Activated CD4-positive, alpha-beta memory T cell treated with anti-CD3 and anti-CD28 coated beads, Interleukin-2, amount 10 ng/mL, durations not matched to agents 7 days and 5 days (primary cell): ENCODE results near the gene CLEC3B. TPM values are rescaled to one million over a fixed set of nuclear protein-coding genes. Genes with fewer than 3 reads are reported as not detected.

Experiments
- CTCF ChIA-PET: fragments of 350-600 bp; sonication (Branson Sonifier 250); formaldehyde crosslinking; loops from one replicate; lab custom pipeline; 2021; ENCODE audit warnings: antibody characterized with exemption, inconsistent platforms; lab: Charles Lee
- POLR2A ChIA-PET: fragments of 350-600 bp; sonication (Branson Sonifier 250); formaldehyde crosslinking; loops from one replicate; lab custom pipeline; 2021; ENCODE audit warnings: antibody characterized with exemption; lab: Charles Lee
- DNase-seq: peaks from one replicate; pipeline ENCODE4 v3.0.0-alpha.2; 2020
- H3K27ac Mint-ChIP-seq: one replicate; pipeline ENCODE4 v1.8.0; 2021; ENCODE audit warnings: mild to moderate bottlenecking, mixed read lengths
- H3K27me3 Mint-ChIP-seq: one replicate; pipeline ENCODE4 v1.8.0; 2021; ENCODE audit warnings: mixed read lengths
- H3K36me3 Mint-ChIP-seq: one replicate; pipeline ENCODE4 v1.8.0; 2021; ENCODE audit warnings: low read depth, mixed read lengths
- H3K4me1 Mint-ChIP-seq: one replicate; pipeline ENCODE4 v1.8.0; 2021; ENCODE audit warnings: mixed read lengths
- H3K4me3 Mint-ChIP-seq: one replicate; pipeline ENCODE4 v1.8.0; 2021; ENCODE audit warnings: mild to moderate bottlenecking, mixed read lengths
- H3K9me3 Mint-ChIP-seq: one replicate; pipeline ENCODE4 v1.8.0; 2021; ENCODE audit warnings: mixed read lengths
- total RNA-seq, 2 experiments: library from RNA; stranded (reverse); gene quantifications; one replicate each; pipeline ENCODE4 v1.2.3, GENCODE V29; 2021

Gene CLEC3B
- total RNA-seq, 2 experiments from 2014 or later, result not detected

DNA sequence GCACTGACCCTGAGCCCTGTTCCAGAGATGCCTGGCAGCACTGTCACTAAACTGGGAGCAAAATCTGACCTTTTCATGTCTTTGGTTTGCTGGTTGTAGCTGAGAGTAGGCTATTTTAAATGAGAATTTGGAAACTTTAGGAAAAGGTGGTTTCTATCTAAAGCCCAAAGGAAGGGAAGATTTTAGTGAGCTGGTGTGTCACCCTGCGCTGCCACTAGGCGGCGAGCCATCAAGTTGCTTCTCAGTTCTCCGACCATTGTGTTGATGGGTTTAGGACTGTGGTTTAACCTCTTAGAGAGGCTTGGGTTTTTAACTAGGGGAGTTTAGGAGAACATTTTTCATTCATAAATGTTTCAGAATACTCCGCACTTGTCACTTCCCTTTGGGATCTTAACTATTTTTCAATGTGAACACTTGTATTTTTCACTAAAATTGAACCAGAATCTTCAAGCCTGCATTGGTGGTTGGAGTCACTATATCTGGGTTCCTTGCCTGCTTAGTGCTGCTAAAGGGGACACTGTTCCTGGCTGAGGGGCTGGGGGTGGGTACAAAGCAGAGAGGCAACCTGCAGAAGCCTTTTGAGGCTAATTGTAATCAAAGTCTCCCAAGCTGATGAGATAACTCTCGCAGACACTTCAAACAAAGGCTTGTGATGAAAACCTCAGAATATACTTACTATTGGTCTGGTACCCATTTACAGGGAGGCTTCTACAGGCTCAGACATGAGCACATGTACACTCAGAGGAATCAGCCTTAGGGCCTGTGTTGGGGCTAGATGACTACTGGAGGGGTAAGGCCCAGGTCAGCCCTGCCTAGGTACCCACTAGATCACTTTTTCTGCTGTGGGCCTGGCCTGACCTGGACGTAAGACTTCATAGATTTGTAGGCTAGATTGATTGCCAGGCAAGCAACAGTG, 33.3 kb upstream of the CLEC3B start:
- peaks cover 25% of the 10 kb centered on the region for H3K4me1 Mint-ChIP-seq
- H3K27ac Mint-ChIP-seq, result no peak overlapping the region
- DNase-seq, result peak; percentile 31
- H3K36me3 Mint-ChIP-seq, result peaks cover 55% of the 10 kb centered on the region
- ChIA-PET POLR2A (interaction anchor here (0.9 to 2.3 kb wide), 5 partner anchors 10 to 43 kb away, joined by 3 to 6 read pairs (median 4); partner anchors contain the start of genes EXOSC7 and ZDHHC3), CTCF (interaction anchor here (0.8 to 4.6 kb wide), 11 partner anchors 8 to 667 kb away, joined by 3 to 33 read pairs (median 8); partner anchors contain the start of genes EXOSC7 and ZDHHC3)
- no peaks in the 10 kb centered on the region for H3K27me3 Mint-ChIP-seq
- no peak overlapping the region for H3K4me3 Mint-ChIP-seq
- no peaks in the 10 kb centered on the region for H3K9me3 Mint-ChIP-seq

DNA sequence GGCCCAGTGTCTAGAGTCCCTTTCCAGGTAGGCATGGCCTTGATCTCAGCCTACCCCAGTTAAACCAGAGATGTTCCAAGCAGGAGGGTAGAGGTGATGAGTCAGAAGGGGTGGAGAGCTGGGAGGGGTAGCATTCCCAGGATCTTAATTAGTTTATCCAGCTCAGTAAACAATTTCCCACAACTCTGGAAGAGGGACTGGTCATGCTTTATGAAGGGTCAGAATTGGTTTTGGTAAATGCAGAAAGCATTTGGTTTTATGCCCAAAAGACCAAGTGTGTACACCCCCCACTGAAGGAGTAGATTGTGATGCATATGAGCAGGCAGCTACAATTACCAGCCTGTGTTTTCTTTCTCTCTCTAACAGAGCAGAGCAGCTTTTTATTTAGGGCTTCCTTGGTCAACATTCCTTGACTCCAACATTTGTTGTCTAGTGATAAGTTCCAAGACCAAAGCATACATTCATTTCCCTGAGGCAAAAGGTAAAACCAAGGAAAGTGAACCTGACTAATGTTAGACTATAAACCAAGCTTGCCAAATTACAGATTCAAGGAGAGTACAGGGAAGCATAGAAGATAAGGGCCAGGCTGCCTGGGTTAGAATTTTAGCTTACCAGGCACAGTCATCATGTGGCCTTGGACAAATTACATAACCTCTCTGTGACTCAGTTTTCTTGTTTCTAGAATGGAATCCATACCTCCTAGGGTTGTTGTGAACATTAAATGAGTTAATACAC, 32.5 kb upstream of the CLEC3B start:
- Mint-ChIP-seq H3K4me3 (no peak overlapping the region), H3K36me3 (peaks cover 59% of the 10 kb centered on the region), H3K4me1 (peaks cover 25% of the 10 kb centered on the region), H3K27me3 (no peaks in the 10 kb centered on the region), H3K27ac (no peak overlapping the region), H3K9me3 (no peaks in the 10 kb centered on the region)
- DNase-seq, result no peak
- ChIA-PET POLR2A (interaction anchor here (0.9 to 2.3 kb wide), 6 partner anchors 9 to 43 kb away, joined by 3 to 6 read pairs (median 3); partner anchors contain the start of genes EXOSC7 and ZDHHC3), CTCF (interaction anchor here (0.6 to 4.6 kb wide), 9 partner anchors 9 to 666 kb away, joined by 3 to 33 read pairs (median 4); partner anchors contain the start of genes EXOSC7 and ZDHHC3)

DNA sequence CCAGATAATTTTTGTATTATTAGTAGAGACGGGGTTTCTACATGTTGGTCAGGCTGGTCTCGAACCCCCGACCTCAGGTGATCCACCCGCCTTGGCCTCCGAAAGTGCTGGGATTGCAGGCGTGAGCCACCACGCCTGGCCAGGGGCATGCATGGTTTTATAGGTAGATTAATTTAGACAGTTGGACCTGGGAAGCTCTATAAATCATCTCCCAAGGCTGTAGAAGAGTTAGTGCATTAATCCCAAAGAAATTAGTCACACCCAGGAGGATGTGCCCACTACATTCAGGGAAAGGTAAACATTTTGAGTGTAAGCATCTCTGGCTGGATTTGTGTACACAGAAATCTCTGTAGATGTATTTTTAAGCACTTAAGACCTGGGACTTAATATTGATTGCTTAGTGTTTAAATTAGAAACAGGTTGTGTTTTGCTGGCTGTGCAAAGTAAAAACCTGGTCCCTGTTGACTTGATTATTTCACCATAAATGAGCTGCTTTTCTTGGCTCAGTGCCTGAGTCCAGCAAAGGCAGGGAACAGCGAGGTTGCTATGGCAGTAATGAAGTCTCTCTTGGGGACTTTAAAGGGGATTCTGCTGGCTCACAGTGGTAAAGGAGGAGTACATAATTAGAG, 30.8 kb upstream of the CLEC3B start:
- peaks cover 63% of the 10 kb centered on the region for H3K36me3 Mint-ChIP-seq
- ChIA-PET CTCF (interaction anchor here (0.6 to 1.3 kb wide), 2 partner anchors 42 to 71 kb away, joined by 3 read pairs; no protein-coding TSS in a partner anchor), POLR2A (interaction anchor here (2.3 kb wide), 1 partner anchor 10 kb away, joined by 7 read pairs; no protein-coding TSS in a partner anchor)
- no peak overlapping the region for H3K27ac Mint-ChIP-seq
- no peaks in the 10 kb centered on the region for H3K9me3 Mint-ChIP-seq
- DNase-seq, result no peak
- peaks cover 25% of the 10 kb centered on the region for H3K4me1 Mint-ChIP-seq
- H3K27me3 Mint-ChIP-seq, result no peaks in the 10 kb centered on the region
- H3K4me3 Mint-ChIP-seq, result no peak overlapping the region

DNA sequence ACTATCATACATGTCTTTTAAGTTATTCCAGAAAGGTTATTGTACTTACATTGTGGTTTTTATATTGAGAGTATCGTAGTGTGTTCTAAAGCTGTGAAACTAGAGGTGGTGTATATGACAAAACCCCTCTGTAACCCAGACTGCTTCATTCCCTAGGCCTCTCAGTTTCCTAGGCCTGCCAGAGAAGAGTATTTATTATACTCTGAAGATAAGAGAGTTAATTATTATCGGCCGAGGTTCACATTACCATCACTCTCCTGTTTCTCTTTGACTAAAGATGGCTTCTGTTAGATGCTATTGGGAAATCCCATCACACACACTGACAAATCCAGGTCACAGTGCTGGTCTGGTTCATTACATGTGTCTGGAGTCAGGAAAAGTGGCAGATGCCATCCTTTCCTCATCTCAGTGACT, 29.5 kb upstream of the CLEC3B start:
- no peak for DNase-seq
- ChIA-PET POLR2A (interaction anchor here (2.3 kb wide), 1 partner anchor 9 kb away, joined by 7 read pairs; no protein-coding TSS in a partner anchor), CTCF (interaction anchor here (1.1 to 1.3 kb wide), 2 partner anchors 9 to 41 kb away, joined by 3 read pairs; no protein-coding TSS in a partner anchor)
- no peak overlapping the region for H3K27ac Mint-ChIP-seq
- no peaks in the 10 kb centered on the region for H3K27me3 Mint-ChIP-seq
- H3K4me1 Mint-ChIP-seq, result peaks cover 28% of the 10 kb centered on the region
- H3K36me3 Mint-ChIP-seq, result peaks cover 62% of the 10 kb centered on the region
- H3K4me3 Mint-ChIP-seq, result no peak overlapping the region
- H3K9me3 Mint-ChIP-seq, result no peaks in the 10 kb centered on the region

DNA sequence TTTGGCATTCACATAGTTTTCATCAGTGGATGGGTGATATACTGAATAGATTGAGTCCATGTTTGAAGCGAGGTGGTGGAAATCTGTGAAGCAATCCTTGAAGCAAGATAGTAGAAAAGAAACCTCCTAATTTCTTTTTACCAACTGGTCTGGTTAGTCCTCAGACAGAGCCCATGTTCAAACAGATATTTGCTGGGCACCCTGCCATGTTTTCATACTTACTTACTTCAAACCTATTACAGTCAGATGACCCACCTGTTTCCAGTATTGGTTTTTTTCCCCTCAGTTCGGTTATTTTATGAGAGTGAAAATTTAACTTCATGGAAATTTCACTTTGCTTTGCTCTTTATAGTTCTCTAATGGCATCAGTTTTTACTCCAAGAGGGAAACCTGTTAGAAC, 26.3 kb upstream of the CLEC3B start:
- Mint-ChIP-seq H3K36me3 (peaks cover 64% of the 10 kb centered on the region), H3K27ac (no peak overlapping the region)
- POLR2A ChIA-PET, result interaction anchor here (0.9 kb wide), 1 partner anchor 13 kb away, joined by 3 read pairs; no protein-coding TSS in a partner anchor

DNA sequence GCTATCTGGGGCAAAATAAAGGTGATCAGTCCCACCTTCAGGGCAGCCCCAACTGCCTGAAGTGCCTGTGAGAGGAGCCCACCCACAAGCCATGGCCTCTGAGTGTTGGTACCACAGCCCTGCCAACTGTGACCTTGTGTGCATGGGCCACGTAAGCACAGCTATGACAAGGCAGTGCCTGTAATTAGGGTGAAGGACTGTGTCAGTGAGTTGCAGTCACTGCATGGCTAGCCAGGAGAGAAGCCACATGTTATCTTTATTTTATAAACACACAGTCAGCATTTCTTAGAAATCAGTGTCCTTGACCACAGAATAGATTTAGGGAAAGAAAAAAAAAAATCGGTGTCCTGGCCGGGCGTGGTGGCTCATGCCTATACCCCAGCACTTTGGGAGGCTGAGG, 25.3 kb upstream of the CLEC3B start:
- peaks cover 6% of the 10 kb centered on the region for H3K9me3 Mint-ChIP-seq
- H3K27ac Mint-ChIP-seq, result no peak overlapping the region
- H3K4me1 Mint-ChIP-seq, result peaks cover 31% of the 10 kb centered on the region
- no peak overlapping the region for H3K4me3 Mint-ChIP-seq
- CTCF ChIA-PET, result interaction anchor here (1.1 to 1.7 kb wide), 4 partner anchors 9 to 117 kb away, joined by 4 to 9 read pairs (median 6); no protein-coding TSS in a partner anchor
- POLR2A ChIA-PET, result interaction anchor here (0.5 to 0.9 kb wide), 3 partner anchors 12 to 561 kb away, joined by 3 read pairs; no protein-coding TSS in a partner anchor
- peaks cover 70% of the 10 kb centered on the region for H3K36me3 Mint-ChIP-seq
- no peak for DNase-seq
- H3K27me3 Mint-ChIP-seq, result no peaks in the 10 kb centered on the region

More for the DNA sequence above, 26.3 kb upstream of the CLEC3B start:
- CTCF ChIA-PET, result interaction anchor here (1.3 kb wide), 1 partner anchor 85 kb away, joined by 3 read pairs; no protein-coding TSS in a partner anchor
- H3K4me3 Mint-ChIP-seq, result no peak overlapping the region
- peaks cover 24% of the 10 kb centered on the region for H3K4me1 Mint-ChIP-seq
- no peak for DNase-seq
- no peaks in the 10 kb centered on the region for H3K27me3 Mint-ChIP-seq
- H3K9me3 Mint-ChIP-seq, result peaks cover 2% of the 10 kb centered on the region

DNA sequence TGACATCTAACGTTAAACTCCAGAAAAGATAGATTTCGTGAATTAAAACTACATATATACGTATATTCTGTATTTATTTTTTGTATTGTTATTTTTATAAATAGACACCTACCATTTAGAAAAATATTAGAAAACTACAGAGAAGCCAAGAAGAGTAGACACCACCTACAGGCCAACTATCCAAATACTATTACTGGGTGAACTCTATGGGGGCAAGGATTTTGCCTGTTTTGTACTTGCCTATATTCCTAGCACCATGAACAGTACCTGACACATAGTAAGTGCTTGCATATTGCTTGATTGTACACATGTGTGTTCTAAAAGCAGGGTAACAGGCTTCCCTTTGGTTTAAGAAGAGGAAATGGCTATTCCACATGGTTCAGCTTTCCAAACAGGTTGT, 24.4 kb upstream of the CLEC3B start:
- peaks cover 28% of the 10 kb centered on the region for H3K4me1 Mint-ChIP-seq
- H3K9me3 Mint-ChIP-seq, result peaks cover 6% of the 10 kb centered on the region
- no peak for DNase-seq
- no peak overlapping the region for H3K27ac Mint-ChIP-seq
- peaks cover 68% of the 10 kb centered on the region for H3K36me3 Mint-ChIP-seq
- H3K27me3 Mint-ChIP-seq, result no peaks in the 10 kb centered on the region
- POLR2A ChIA-PET, result interaction anchor here (0.7 kb wide), 1 partner anchor 562 kb away, joined by 3 read pairs; no protein-coding TSS in a partner anchor
- no peak overlapping the region for H3K4me3 Mint-ChIP-seq
- CTCF ChIA-PET, result interaction anchor here (1.1 to 1.7 kb wide), 4 partner anchors 9 to 116 kb away, joined by 4 to 9 read pairs (median 6); no protein-coding TSS in a partner anchor

DNA sequence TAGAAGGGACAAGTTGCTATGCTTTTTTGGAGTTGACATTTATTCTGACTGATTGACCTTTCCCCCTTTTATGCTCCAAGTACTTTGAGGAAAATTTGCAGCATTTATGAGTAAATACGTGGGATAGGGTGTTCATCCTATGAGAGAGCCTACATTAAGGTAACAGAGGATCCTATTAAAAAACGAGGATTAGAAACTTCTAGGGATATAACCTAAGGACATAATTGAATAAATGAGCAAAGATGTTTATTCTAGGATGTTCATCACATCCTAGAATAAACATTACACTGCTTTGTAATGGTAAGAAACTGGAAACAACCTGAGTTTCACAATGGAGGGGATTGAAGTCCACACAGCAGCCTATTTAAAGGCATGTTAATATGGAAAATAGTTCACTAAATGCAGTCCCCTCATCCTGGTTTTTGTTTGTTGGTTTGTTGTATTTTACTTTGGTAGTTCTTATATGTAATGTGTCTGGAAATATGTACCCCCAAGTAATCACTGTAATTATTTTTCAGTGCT, 23.9 kb upstream of the CLEC3B start:
- Mint-ChIP-seq H3K4me3 (no peak overlapping the region), H3K36me3 (peaks cover 69% of the 10 kb centered on the region), H3K4me1 (peaks cover 32% of the 10 kb centered on the region), H3K27ac (peak overlapping the region; percentile 3), H3K9me3 (peaks cover 6% of the 10 kb centered on the region), H3K27me3 (no peaks in the 10 kb centered on the region)
- ChIA-PET CTCF (interaction anchor here (1.7 to 2.7 kb wide), 2 partner anchors 9 to 10 kb away, joined by 9 to 16 read pairs; no protein-coding TSS in a partner anchor), POLR2A (interaction anchor here (1.2 kb wide), 1 partner anchor 9 kb away, joined by 4 read pairs; no protein-coding TSS in a partner anchor)
- DNase-seq, result no peak

DNA sequence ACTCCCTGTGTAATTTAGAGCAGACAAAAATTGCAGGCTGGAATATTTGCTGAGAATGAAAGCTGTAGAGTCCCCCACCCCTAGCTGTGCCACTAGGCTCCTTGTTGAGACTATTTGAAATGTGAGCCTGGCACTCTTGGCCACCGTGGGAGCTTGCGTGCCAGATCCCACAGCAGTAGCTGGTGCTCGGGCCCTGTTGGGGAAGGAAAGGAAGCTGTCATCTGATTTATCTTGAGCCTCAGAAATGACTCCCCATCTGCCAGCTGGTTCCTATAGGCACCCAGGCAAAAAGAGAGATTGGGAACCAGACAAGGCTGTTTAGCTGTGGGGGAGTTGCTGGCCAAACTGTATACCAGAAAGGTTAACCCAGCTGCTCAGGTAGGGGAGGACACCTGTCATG, 23.4 kb upstream of the CLEC3B start:
- Mint-ChIP-seq H3K4me3 (no peak overlapping the region), H3K27ac (peak overlapping the region; percentile 3), H3K36me3 (peaks cover 66% of the 10 kb centered on the region), H3K9me3 (peaks cover 6% of the 10 kb centered on the region), H3K4me1 (peaks cover 34% of the 10 kb centered on the region), H3K27me3 (no peaks in the 10 kb centered on the region)
- ChIA-PET CTCF (interaction anchor here (2.7 kb wide), 1 partner anchor 10 kb away, joined by 16 read pairs; no protein-coding TSS in a partner anchor), POLR2A (interaction anchor here (1.2 to 1.5 kb wide), 2 partner anchors 9 to 25 kb away, joined by 4 to 5 read pairs; no protein-coding TSS in a partner anchor)
- no peak for DNase-seq

DNA sequence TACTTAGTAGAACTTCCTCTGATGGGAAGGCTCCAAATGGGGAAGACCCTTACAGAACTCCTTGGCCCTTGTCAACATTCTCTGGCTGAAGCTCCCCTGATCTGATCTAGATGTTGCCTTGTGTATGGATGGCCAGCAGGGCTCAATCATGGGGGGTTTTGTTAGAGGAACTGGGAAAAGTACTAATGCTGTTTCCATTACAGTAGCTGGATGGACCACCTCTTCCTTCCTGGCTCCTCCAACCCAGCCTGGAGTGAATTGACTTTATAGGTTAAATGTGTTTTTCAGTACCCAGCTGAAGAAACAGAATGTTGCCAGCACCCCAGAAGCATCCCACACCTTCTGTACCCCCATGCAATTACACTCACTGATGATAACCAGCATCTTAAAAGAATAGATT, 22.7 kb upstream of the CLEC3B start:
- ChIA-PET POLR2A (interaction anchor here (1.0 to 1.5 kb wide), 2 partner anchors 9 to 25 kb away, joined by 4 to 5 read pairs; no protein-coding TSS in a partner anchor), CTCF (interaction anchor here (2.7 kb wide), 1 partner anchor 10 kb away, joined by 16 read pairs; no protein-coding TSS in a partner anchor)
- H3K4me3 Mint-ChIP-seq, result no peak overlapping the region
- H3K36me3 Mint-ChIP-seq, result peaks cover 67% of the 10 kb centered on the region
- H3K27me3 Mint-ChIP-seq, result no peaks in the 10 kb centered on the region
- H3K27ac Mint-ChIP-seq, result no peak overlapping the region
- H3K4me1 Mint-ChIP-seq, result peaks cover 39% of the 10 kb centered on the region
- DNase-seq, result no peak
- H3K9me3 Mint-ChIP-seq, result peaks cover 6% of the 10 kb centered on the region

DNA sequence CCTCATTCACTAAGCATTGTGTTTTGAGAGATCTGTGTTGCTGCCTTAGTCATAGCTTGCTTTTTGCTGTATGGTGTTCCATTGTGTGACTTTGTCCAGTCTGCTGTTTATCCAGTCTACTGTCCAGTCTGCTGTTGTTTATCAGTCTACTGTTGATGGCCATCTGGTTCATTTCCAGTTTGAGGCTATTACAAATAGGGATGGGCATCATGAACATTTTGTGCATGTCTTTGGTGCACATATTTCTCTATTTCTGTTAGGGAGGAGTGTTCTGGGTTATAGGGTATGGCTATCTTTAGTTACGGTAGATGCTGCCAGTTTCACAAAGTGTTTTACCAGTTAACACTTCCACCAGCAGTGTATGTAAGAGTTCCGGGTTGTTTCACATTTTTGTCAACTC, 22.2 kb upstream of the CLEC3B start:
- POLR2A ChIA-PET, result interaction anchor here (0.6 to 1.5 kb wide), 3 partner anchors 8 to 305 kb away, joined by 3 to 5 read pairs (median 4); no protein-coding TSS in a partner anchor

More for the DNA sequence above, 22.2 kb upstream of the CLEC3B start:
- DNase-seq, result no peak
- Mint-ChIP-seq H3K4me1 (peaks cover 39% of the 10 kb centered on the region), H3K27me3 (no peaks in the 10 kb centered on the region), H3K36me3 (peaks cover 67% of the 10 kb centered on the region), H3K27ac (no peak overlapping the region), H3K4me3 (no peak overlapping the region), H3K9me3 (peaks cover 6% of the 10 kb centered on the region)
- CTCF ChIA-PET, result interaction anchor here (0.7 to 2.7 kb wide), 2 partner anchors 11 to 505 kb away, joined by 3 to 16 read pairs; no protein-coding TSS in a partner anchor
